Activated naive CD8-positive, alpha-beta T cell treated with anti-CD3 and anti-CD28 coated beads, Interleukin-2, amount 10 ng/mL, durations not matched to agents 7 days and 5 days (primary cell): ENCODE measurements around the gene DDX51. TPM values are rescaled to one million over a fixed set of nuclear protein-coding genes. Genes with fewer than 3 reads are reported as not detected.

ENCODE experiments used
- ATAC-seq: fragments of 150-1000 bp; cut with Tn5 transposase; one replicate; pipeline ENCODE4 v1.10.0; 2021; ENCODE audit warnings: low read depth, moderate library complexity
- POLR2A ChIA-PET: fragments of 350-600 bp; sonication (Branson Sonifier 250); formaldehyde crosslinking; loops from one replicate; lab custom pipeline; 2021; ENCODE audit warnings: antibody characterized with exemption; lab: Charles Lee
- DNase-seq: peaks from one replicate; pipeline ENCODE4 v3.0.0; 2021
- H3K27ac Mint-ChIP-seq: one replicate; pipeline ENCODE4 v1.8.0; 2022; ENCODE audit warnings: mild to moderate bottlenecking, mixed read lengths
- H3K27me3 Mint-ChIP-seq: one replicate; pipeline ENCODE4 v1.8.0; 2022; ENCODE audit warnings: mild to moderate bottlenecking, moderate library complexity, mixed read lengths
- H3K36me3 Mint-ChIP-seq: one replicate; pipeline ENCODE4 v1.8.0; 2021; ENCODE audit warnings: mild to moderate bottlenecking, mixed read lengths
- H3K4me1 Mint-ChIP-seq: one replicate; pipeline ENCODE4 v1.8.0; 2021; ENCODE audit warnings: mixed read lengths
- H3K4me3 Mint-ChIP-seq: one replicate; pipeline ENCODE4 v1.8.0; 2022; ENCODE audit warnings: mild to moderate bottlenecking, moderate library complexity, mixed read lengths
- H3K9me3 Mint-ChIP-seq: one replicate; pipeline ENCODE4 v1.8.0; 2021; ENCODE audit warnings: mixed read lengths
- total RNA-seq, 2 experiments: library from RNA; stranded (reverse); gene quantifications; one replicate each; pipeline ENCODE4 v1.2.3, GENCODE V29; 2021

DDX51 gene
- total RNA-seq, 2 experiments from 2014 or later, result 31.9 to 33.5 TPM

- Mint-ChIP-seq H3K4me1 (peaks cover 23% of the 10 kb centered on the region), H3K9me3 (no peaks in the 10 kb centered on the region), H3K4me3 (peak overlapping the region; percentile 87), H3K27me3 (peaks cover 11% of the 10 kb centered on the region), H3K36me3 (peaks cover 7% of the 10 kb centered on the region), H3K27ac (peak overlapping the region; percentile 99)
- ATAC-seq (peak; percentile 6), DNase-seq (no peak)
- POLR2A ChIA-PET, result interaction anchor here (0.9 to 2.5 kb wide), 4 partner anchors 10 to 24 kb away, joined by 3 to 14 read pairs (median 6); no protein-coding TSS in a partner anchor
Observed at GRCh38 chr12:132185705-132186104, 41.6 kb upstream of the DDX51 start.

- no peak overlapping the region for H3K27ac Mint-ChIP-seq
- H3K4me3 Mint-ChIP-seq, result no peak overlapping the region
- H3K27me3 Mint-ChIP-seq, result peaks cover 11% of the 10 kb centered on the region
- POLR2A ChIA-PET, result no interaction called here
- DNase-seq (no peak), ATAC-seq (no peak)
- peaks cover 5% of the 10 kb centered on the region for H3K36me3 Mint-ChIP-seq
- no peaks in the 10 kb centered on the region for H3K9me3 Mint-ChIP-seq
- H3K4me1 Mint-ChIP-seq, result peaks cover 36% of the 10 kb centered on the region
Observed at GRCh38 chr12:132182711-132183365, 38.7 kb upstream of the DDX51 start.

- Mint-ChIP-seq H3K27me3 (peaks cover 11% of the 10 kb centered on the region), H3K27ac (no peak overlapping the region), H3K4me1 (peaks cover 34% of the 10 kb centered on the region), H3K36me3 (peaks cover 5% of the 10 kb centered on the region), H3K9me3 (no peaks in the 10 kb centered on the region), H3K4me3 (no peak overlapping the region)
- no peak for DNase-seq
- no peak for ATAC-seq
- POLR2A ChIA-PET, result no interaction called here
Observed at GRCh38 chr12:132182206-132182710, 38.1 kb upstream of the DDX51 start.

- no peak for DNase-seq
- Mint-ChIP-seq H3K27ac (no peak overlapping the region), H3K4me1 (peaks cover 31% of the 10 kb centered on the region), H3K36me3 (peaks cover 4% of the 10 kb centered on the region), H3K27me3 (peaks cover 11% of the 10 kb centered on the region), H3K4me3 (no peak overlapping the region), H3K9me3 (no peaks in the 10 kb centered on the region)
- no peak for ATAC-seq
- POLR2A ChIA-PET, result no interaction called here
Observed at GRCh38 chr12:132181570-132182200, 37.6 kb upstream of the DDX51 start.

GRCh38 chr12:132180648-132181546, 36.8 kb upstream of the DDX51 start:
- POLR2A ChIA-PET, result no interaction called here
- H3K27ac Mint-ChIP-seq, result no peak overlapping the region
- H3K4me1 Mint-ChIP-seq, result peaks cover 26% of the 10 kb centered on the region

GRCh38 chr12:132179431-132180362, 35.6 kb upstream of the DDX51 start:
- Mint-ChIP-seq H3K9me3 (no peaks in the 10 kb centered on the region), H3K27me3 (peaks cover 11% of the 10 kb centered on the region), H3K4me1 (peaks cover 19% of the 10 kb centered on the region), H3K27ac (peak overlapping the region; percentile 81), H3K4me3 (peak overlapping the region; percentile 80), H3K36me3 (peaks cover 2% of the 10 kb centered on the region)
- POLR2A ChIA-PET, result interaction anchor here (0.6 to 3.2 kb wide), 4 partner anchors 8 to 376 kb away, joined by 3 to 24 read pairs (median 6); no protein-coding TSS in a partner anchor
- ATAC-seq (no peak), DNase-seq (no peak)

More at GRCh38 chr12:132180648-132181546, 36.8 kb upstream of the DDX51 start:
- DNase-seq (no peak), ATAC-seq (no peak)
- peaks cover 4% of the 10 kb centered on the region for H3K36me3 Mint-ChIP-seq
- H3K9me3 Mint-ChIP-seq, result no peaks in the 10 kb centered on the region
- peaks cover 11% of the 10 kb centered on the region for H3K27me3 Mint-ChIP-seq
- H3K4me3 Mint-ChIP-seq, result no peak overlapping the region

- POLR2A ChIA-PET, result interaction anchor here (1.0 to 3.2 kb wide), 4 partner anchors 8 to 34 kb away, joined by 3 to 24 read pairs (median 7); no protein-coding TSS in a partner anchor
- no peaks in the 10 kb centered on the region for H3K9me3 Mint-ChIP-seq
- DNase-seq, result peak; percentile 63
Observed at GRCh38 chr12:132178801-132179401, 34.8 kb upstream of the DDX51 start.

GRCh38 chr12:132178316-132178715, 34.2 kb upstream of the DDX51 start:
- Mint-ChIP-seq H3K4me3 (peak overlapping the region; percentile 80), H3K36me3 (peaks cover 2% of the 10 kb centered on the region), H3K27me3 (peaks cover 4% of the 10 kb centered on the region), H3K9me3 (no peaks in the 10 kb centered on the region), H3K4me1 (peaks cover 24% of the 10 kb centered on the region), H3K27ac (peak overlapping the region; percentile 81)
- peak; percentile 53 for DNase-seq
- ATAC-seq, result peak; percentile 43
- POLR2A ChIA-PET, result interaction anchor here (1.5 to 3.2 kb wide), 3 partner anchors 9 to 33 kb away, joined by 5 to 24 read pairs (median 9); no protein-coding TSS in a partner anchor

More at GRCh38 chr12:132178801-132179401, 34.8 kb upstream of the DDX51 start:
- peak overlapping the region; percentile 80 for H3K4me3 Mint-ChIP-seq
- peaks cover 7% of the 10 kb centered on the region for H3K27me3 Mint-ChIP-seq
- H3K27ac Mint-ChIP-seq, result peak overlapping the region; percentile 81
- peaks cover 2% of the 10 kb centered on the region for H3K36me3 Mint-ChIP-seq
- peak; percentile 63 for ATAC-seq
- peaks cover 22% of the 10 kb centered on the region for H3K4me1 Mint-ChIP-seq

- Mint-ChIP-seq H3K9me3 (no peaks in the 10 kb centered on the region), H3K27me3 (peaks cover 6% of the 10 kb centered on the region), H3K36me3 (peaks cover 2% of the 10 kb centered on the region), H3K27ac (no peak overlapping the region), H3K4me3 (no peak overlapping the region), H3K4me1 (peaks cover 29% of the 10 kb centered on the region)
- POLR2A ChIA-PET, result interaction anchor here (0.6 to 3.2 kb wide), 3 partner anchors 9 to 440 kb away, joined by 3 to 24 read pairs (median 14); no protein-coding TSS in a partner anchor
- DNase-seq, result no peak
- ATAC-seq, result no peak
Observed at GRCh38 chr12:132176920-132177551, 32.9 kb upstream of the DDX51 start.

GRCh38 chr12:132176385-132176919, 32.3 kb upstream of the DDX51 start:
- ATAC-seq (no peak), DNase-seq (no peak)
- peaks cover 6% of the 10 kb centered on the region for H3K27me3 Mint-ChIP-seq
- no peaks in the 10 kb centered on the region for H3K9me3 Mint-ChIP-seq
- POLR2A ChIA-PET, result interaction anchor here (0.6 to 2.7 kb wide), 3 partner anchors 9 to 441 kb away, joined by 3 to 14 read pairs (median 3); no protein-coding TSS in a partner anchor
- no peak overlapping the region for H3K4me3 Mint-ChIP-seq
- H3K36me3 Mint-ChIP-seq, result peaks cover 2% of the 10 kb centered on the region
- H3K4me1 Mint-ChIP-seq, result peaks cover 29% of the 10 kb centered on the region
- H3K27ac Mint-ChIP-seq, result no peak overlapping the region
